ENCODE results near the gene PCSK4. TPM values are rescaled to one million over a fixed set of nuclear protein-coding genes. Genes with fewer than 3 reads are reported as not detected.

PCSK4 gene
- total and polyA plus RNA-seq, 9 of the 15 experiments (the other 6 are each of a cell fraction or from before 2014, with no cell fraction given) = 0.01 to 9.1 (median 2.1) TPM; not detected in 1

GRCh38 chr19:1524287-1524971 is 34.3 kb upstream of the PCSK4 start (continued):
- TF ChIP-seq MLLT1 (IDR thresholded peaks at IDR 0.05) = peak; percentile 58 to 68; a peak in 1 of 4 replicates

GRCh38 chr19:1523412-1524286 is 33.5 kb upstream of the PCSK4 start, which contains the start of gene PLK5:
Gene PLK5, plus strand, starts transcription at chr19:1524077. Its CDS starts 2,920 bp downstream, at chr19:1526997.
- Histone ChIP-seq H3K9me1 (ENCODE audit: control insufficient read depth, insufficient read depth, low read length) (no peaks in the 10 kb centered on the region), H3K9me3 (replicated peaks; ENCODE audit: control insufficient read depth, insufficient read depth, low read depth, low read length) (no peaks in the 10 kb centered on the region), H3K9ac (ENCODE audit: insufficient read depth in 1 of 2, low read depth in 2 of 2, low read length in 2 of 2) (peak within 1 kb of the TSS in 1 of 2 experiments; percentile 86; a peak in 2 of 4 replicates), H3K4me2 (ENCODE audit: insufficient read depth, low read length) (peak within 1 kb of the TSS; percentile 35), H3K27ac (ENCODE audit: extremely low read depth, low read depth, low read length) (no peak within 1 kb of the TSS; the same call in 2 of the 3 replicates), H3K36me3 (ENCODE audit: control insufficient read depth, insufficient read depth, low read length) (no peaks in the 10 kb centered on the region), H3K79me2 (ENCODE audit: control insufficient read depth, insufficient read depth, low read length) (no peaks in the 10 kb centered on the region), H3K27me3 (ENCODE audit: control insufficient read depth in 2 of 2, insufficient read depth in 2 of 2, low read length in 2 of 2) (peaks cover 11 to 28% of the 10 kb centered on the region in 2 experiments; a peak in 4 of 5 replicates), H2AFZ (ENCODE audit: low read depth, low read length) (no peak within 1 kb of the TSS), H3K4me1 (replicated peaks in 1 of 2; ENCODE audit: control insufficient read depth in 2 of 2, insufficient read depth in 2 of 2, low read length in 2 of 2) (peaks cover 3 to 52% of the 10 kb centered on the region in 2 experiments; a peak in 3 of 5 replicates), H4K20me1 (replicated peaks; ENCODE audit: control insufficient read depth, insufficient read depth, low read length) (peaks cover 11% of the 10 kb centered on the region), H3K4me3 (peak within 1 kb of the TSS; percentile 24)
- CTCF ChIA-PET (ENCODE audit: low intra/inter-chr PET ratio) = interaction anchor here (0.6 kb wide), 2 partner anchors 102 to 242 kb away, joined by 4 read pairs; no protein-coding TSS in a partner anchor
- peak; percentile 62 for ATAC-seq
- POLR2A ChIA-PET = interaction anchor here (0.6 kb wide), 1 partner anchor 126 kb away, joined by 3 read pairs; no protein-coding TSS in a partner anchor
- no peak for FAIRE-seq
- intact Hi-C loops (cut with micrococcal nuclease) = no loop called here
- WGBS (ENCODE audit: insufficient coverage, low coverage, missing lambda C conversion rate) = 23% methylated on average over 36 of the region's 92 CpGs
- no TSS peak for BruUV-seq (replicated peaks)
- DNase-seq (ENCODE audit: extremely low read depth in 1 of 4, low spot score in 3 of 4) = peak; percentile 21 to 74 (median 54)
- in situ Hi-C loops (cut with MboI) = no loop called here
- TF ChIP-seq ZNF253 (CRISPR knock-in tag; conservative IDR thresholded peaks at IDR 0.05) = no peak
- TF ChIP-seq ZFP36 (IDR thresholded peaks at IDR 0.05; ENCODE audit: low read depth, low read length, partially characterized antibody) = peak; percentile 45
- peak; percentile 47; the same call in 1 of the 2 replicates for TF ChIP-seq L3MBTL2 (IDR thresholded peaks at IDR 0.05)
- no peak for TF ChIP-seq ZNF184 (CRISPR knock-in tag; IDR thresholded peaks at IDR 0.05)
- no peak for TF ChIP-seq ILK (tag; IDR thresholded peaks at IDR 0.05; ENCODE audit: borderline replicate concordance, low read depth)
- no peak for TF ChIP-seq CBFA2T2 (conservative IDR thresholded peaks at IDR 0.05)
- peak; percentile 42 to 87 for TF ChIP-seq E2F6 (IDR thresholded peaks at IDR 0.05; ENCODE audit: borderline replicate concordance in 1 of 2, extremely low read depth in 1 of 2, insufficient read depth in 1 of 2, insufficient read length in 1 of 2, low read depth in 1 of 2, low read length in 1 of 2, poor library complexity in 1 of 2, severe bottlenecking in 1 of 2)
- TF ChIP-seq NFIC (IDR thresholded peaks at IDR 0.05) = no peak
- TF ChIP-seq TAF1 (IDR thresholded peaks at IDR 0.05; ENCODE audit: control insufficient read depth, extremely low read depth, insufficient read depth, low read length, severe bottlenecking) = peak; percentile 27
- no peak for TF ChIP-seq POLR2H (tag; IDR thresholded peaks at IDR 0.05; ENCODE audit: low read depth)
- TF ChIP-seq ID3 (CRISPR knock-in tag; IDR thresholded peaks at IDR 0.05) = no peak
- no peak for TF ChIP-seq ID3 (tag; IDR thresholded peaks at IDR 0.05)
- peak; percentile 69 for TF ChIP-seq POLR2G (IDR thresholded peaks at IDR 0.05; ENCODE audit: low read depth, low read length)
- peak; percentile 12; the same call in 1 of the 2 replicates for TF ChIP-seq BCOR (IDR thresholded peaks at IDR 0.05)
